ENCODE data around the gene CDHR5. TPM values are rescaled to one million over a fixed set of nuclear protein-coding genes. Genes with fewer than 3 reads are reported as not detected.

CDHR5 gene
- total RNA-seq, 1 donor from 2014 or later, result not detected

GRCh38 chr11:586376-587316 is 38.1 kb downstream of the CDHR5 start:
- Mint-ChIP-seq H3K27ac (ENCODE audit: unreplicated experiment) (no peak overlapping the region), H3K4me3 (ENCODE audit: unreplicated experiment) (no peak overlapping the region), H3K27me3 (ENCODE audit: unreplicated experiment) (no peaks in the 10 kb centered on the region), H3K4me1 (ENCODE audit: unreplicated experiment) (peaks cover 2% of the 10 kb centered on the region), H3K9me3 (ENCODE audit: unreplicated experiment) (no peaks in the 10 kb centered on the region), H3K36me3 (ENCODE audit: unreplicated experiment) (peaks cover 35% of the 10 kb centered on the region)
- DNase-seq (ENCODE audit: extremely low spot score, unreplicated experiment), result no peak
- TF ChIP-seq CTCF (IDR thresholded peaks at IDR 0.05), result no peak

GRCh38 chr11:584287-584686 is 40.5 kb downstream of the CDHR5 start:
- no peak for TF ChIP-seq CTCF (IDR thresholded peaks at IDR 0.05)
- H3K27ac Mint-ChIP-seq (ENCODE audit: unreplicated experiment), result no peak overlapping the region
- no peak overlapping the region for H3K4me3 Mint-ChIP-seq (ENCODE audit: unreplicated experiment)
- no peaks in the 10 kb centered on the region for H3K9me3 Mint-ChIP-seq (ENCODE audit: unreplicated experiment)
- no peak for DNase-seq (ENCODE audit: extremely low spot score, unreplicated experiment)
- H3K36me3 Mint-ChIP-seq (ENCODE audit: unreplicated experiment), result peaks cover 26% of the 10 kb centered on the region
- no peaks in the 10 kb centered on the region for H3K27me3 Mint-ChIP-seq (ENCODE audit: unreplicated experiment)
- H3K4me1 Mint-ChIP-seq (ENCODE audit: unreplicated experiment), result peaks cover 9% of the 10 kb centered on the region

- Mint-ChIP-seq H3K4me3 (ENCODE audit: unreplicated experiment) (no peak overlapping the region), H3K27me3 (ENCODE audit: unreplicated experiment) (no peaks in the 10 kb centered on the region), H3K36me3 (ENCODE audit: unreplicated experiment) (peaks cover 13% of the 10 kb centered on the region), H3K9me3 (ENCODE audit: unreplicated experiment) (no peaks in the 10 kb centered on the region), H3K4me1 (ENCODE audit: unreplicated experiment) (peaks cover 27% of the 10 kb centered on the region), H3K27ac (ENCODE audit: unreplicated experiment) (no peak overlapping the region)
- DNase-seq (ENCODE audit: extremely low spot score, unreplicated experiment), result no peak
- TF ChIP-seq CTCF (IDR thresholded peaks at IDR 0.05), result no peak
These were observed 43.0 kb downstream of the CDHR5 start for GRCh38 chr11:581752-582151.

DNA sequence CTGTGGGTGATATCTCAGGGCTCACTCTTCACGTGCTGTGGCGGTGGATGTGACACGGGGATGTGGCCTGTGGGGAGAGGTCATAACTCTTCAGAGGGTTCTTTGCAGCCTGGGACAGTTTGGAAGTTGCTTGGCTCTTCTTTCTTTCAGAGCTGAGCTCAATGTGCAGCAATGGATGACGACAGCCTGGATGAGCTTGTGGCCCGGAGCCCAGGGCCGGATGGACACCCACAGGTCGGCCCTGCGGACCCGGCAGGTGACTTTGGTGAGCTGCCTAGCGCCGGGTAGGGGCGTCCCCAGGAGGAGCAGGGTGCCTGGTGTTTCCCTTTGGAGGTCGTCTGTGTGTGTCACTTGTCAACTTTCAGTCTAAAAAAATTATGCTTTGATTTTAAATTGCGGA is 43.4 kb downstream of the CDHR5 start:
- Mint-ChIP-seq H3K4me1 (ENCODE audit: unreplicated experiment) (peaks cover 27% of the 10 kb centered on the region), H3K27ac (ENCODE audit: unreplicated experiment) (peak overlapping the region; percentile 2), H3K36me3 (ENCODE audit: unreplicated experiment) (peaks cover 13% of the 10 kb centered on the region), H3K9me3 (ENCODE audit: unreplicated experiment) (no peaks in the 10 kb centered on the region), H3K4me3 (ENCODE audit: unreplicated experiment) (no peak overlapping the region), H3K27me3 (ENCODE audit: unreplicated experiment) (no peaks in the 10 kb centered on the region)
- DNase-seq (ENCODE audit: extremely low spot score, unreplicated experiment), result no peak
- TF ChIP-seq CTCF (IDR thresholded peaks at IDR 0.05), result no peak

DNA sequence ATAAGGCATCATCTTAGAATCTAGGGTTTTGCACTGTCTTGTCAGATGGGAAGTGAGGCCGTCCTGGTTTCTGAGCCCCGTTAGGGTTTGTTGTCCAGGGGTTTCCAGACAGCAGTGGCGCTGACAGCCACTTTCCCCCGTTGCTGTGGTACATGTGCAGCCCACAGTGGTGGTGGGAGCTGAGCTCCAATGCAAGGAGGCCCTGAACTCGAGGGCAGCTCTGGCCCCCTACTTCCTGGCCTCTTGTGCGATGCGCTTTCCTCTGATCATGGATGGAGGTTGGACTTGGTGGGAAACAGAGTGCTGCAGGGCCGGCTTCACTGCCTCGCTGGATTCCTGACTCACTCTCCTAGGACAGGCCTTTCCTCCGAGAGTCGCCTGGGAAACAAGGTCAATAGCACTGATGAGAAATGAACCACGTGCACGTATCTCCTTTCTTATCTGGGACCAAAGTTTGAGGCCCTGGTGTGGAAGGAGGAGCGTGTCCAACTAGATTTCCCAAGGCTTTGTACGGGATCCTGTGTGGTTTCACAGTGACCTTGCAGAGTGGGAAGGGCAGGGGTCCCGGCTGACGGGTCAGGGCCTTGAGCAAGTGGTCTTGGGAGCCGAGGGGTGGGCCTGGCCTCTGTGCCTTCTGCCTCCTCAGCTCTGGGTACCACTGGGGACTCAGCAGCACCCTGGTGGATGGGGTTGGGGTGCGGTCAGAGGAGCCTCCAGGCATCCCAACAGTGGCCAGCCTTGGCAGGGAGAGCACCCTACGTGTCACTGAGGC is 44.7 kb downstream of the CDHR5 start:
- Mint-ChIP-seq H3K36me3 (ENCODE audit: unreplicated experiment) (peaks cover 10% of the 10 kb centered on the region), H3K27me3 (ENCODE audit: unreplicated experiment) (peaks cover under 1% of the 10 kb centered on the region), H3K9me3 (ENCODE audit: unreplicated experiment) (no peaks in the 10 kb centered on the region), H3K4me3 (ENCODE audit: unreplicated experiment) (no peak overlapping the region), H3K4me1 (ENCODE audit: unreplicated experiment) (peaks cover 30% of the 10 kb centered on the region), H3K27ac (ENCODE audit: unreplicated experiment) (no peak overlapping the region)
- no peak for DNase-seq (ENCODE audit: extremely low spot score, unreplicated experiment)
- TF ChIP-seq CTCF (IDR thresholded peaks at IDR 0.05), result no peak

All from osteocyte (in vitro differentiated cells).